HFF-Myc (cell line): ENCODE results near the gene TKTL2.
"Not testable (repeated sequence)": the region's sequence is repeated elsewhere in the genome, so short reads cannot be mapped to it uniquely, and the experiment has no call there.

Source experiments
- DNase-seq: peaks from one replicate; pipeline ENCODE4 v3.0.0-alpha.2; 2011; ENCODE audit warnings: low read depth; ENCODE audit errors: extremely low read depth
- H3K4me3 ChIP-seq: replicated peaks from 2 replicates; pipeline ENCODE4 v1.5.1; 2011; ENCODE audit warnings: low read depth, mild to moderate bottlenecking, control low read depth, low read length
- CTCF ChIP-seq: IDR thresholded peaks from 2 replicates; pipeline ENCODE4 v1.5.1; 2012; ENCODE audit warnings: mild to moderate bottlenecking, low read depth, low read length, control low read depth; ENCODE audit errors: missing control alignments

The TKTL2 gene

DNA sequence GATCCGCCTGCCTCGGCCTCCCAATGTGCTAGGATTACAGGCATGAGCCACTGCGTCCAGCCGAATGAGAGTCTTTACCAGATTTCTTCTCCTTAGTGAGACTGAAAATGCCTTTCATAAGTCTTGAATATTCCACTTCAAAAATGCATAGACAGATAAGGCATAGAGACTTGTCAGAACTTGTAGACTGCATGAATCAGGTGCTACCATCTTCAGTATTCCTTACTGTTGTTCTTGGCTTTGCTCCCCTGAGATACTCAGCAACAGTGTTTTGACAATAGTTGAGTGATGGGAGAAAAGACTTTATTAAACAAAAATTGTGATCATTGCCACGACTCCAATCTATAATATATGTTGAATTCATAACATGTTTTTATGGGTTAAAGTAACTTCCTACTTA, 11.0 kb downstream of the TKTL2 start:
- TF ChIP-seq CTCF, result no peak
- DNase-seq, result no peak
- no peak overlapping the region for H3K4me3 ChIP-seq

- peak; percentile 9 for DNase-seq
- no peak for TF ChIP-seq CTCF
Measured at GRCh38 chr4:163448540-163449203, 24.9 kb downstream of the TKTL2 start.

GRCh38 chr4:163447481-163447880, 26.1 kb downstream of the TKTL2 start:
- TF ChIP-seq CTCF, result no peak
- no peak for DNase-seq
- no peak overlapping the region for H3K4me3 ChIP-seq

More at GRCh38 chr4:163448540-163449203, 24.9 kb downstream of the TKTL2 start:
- H3K4me3 ChIP-seq, result no peak overlapping the region

DNA sequence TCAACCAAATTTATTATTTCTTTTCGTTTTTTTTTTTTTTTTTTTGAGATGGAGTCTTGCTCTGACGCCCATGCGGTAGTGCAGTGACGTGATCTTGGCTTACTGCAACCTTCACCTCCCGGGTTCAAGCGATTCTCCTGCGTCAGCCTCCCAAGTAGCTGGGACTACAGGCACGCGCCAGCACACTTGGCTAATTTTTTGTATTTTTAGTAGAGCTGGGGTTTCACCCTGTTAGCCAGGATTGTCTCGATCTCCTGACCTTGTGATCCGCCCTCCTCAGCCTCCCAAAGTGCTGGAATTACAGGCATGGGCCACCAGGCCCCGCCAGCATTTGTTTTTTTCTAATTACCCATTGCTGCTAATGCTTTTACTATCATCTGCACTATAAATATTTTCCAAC, 26.5 kb downstream of the TKTL2 start:
- not testable (repeated sequence) for DNase-seq, H3K4me3 ChIP-seq

GRCh38 chr4:163440040-163440439, 33.5 kb downstream of the TKTL2 start:
- DNase-seq, result no peak
- TF ChIP-seq CTCF, result no peak
- no peak overlapping the region for H3K4me3 ChIP-seq
